Mucosa of descending colon (tissue), 3 donors: Measurements from ENCODE around the gene KRTAP5-8. TPM values are rescaled to one million over a fixed set of nuclear protein-coding genes. Genes with fewer than 3 reads are reported as not detected.
A peak's percentile ranks its signal among the peaks of the same experiment; 100 is the strongest.
"Not testable (repeated sequence)": the region's sequence is repeated elsewhere in the genome, so short reads cannot be mapped to it uniquely, and the experiment has no call there.

Experiments used
- ATAC-seq: fragments of 200-7000 bp; cut with Tn5 transposase; one replicate; pipeline ENCODE4 v1.9.1; 2020; ENCODE audit warnings: mild to moderate bottlenecking, moderate library complexity
- DNase-seq, 3 donors: peaks; one replicate each; pipeline ENCODE4 v3.0.0-alpha.2; 2020
- H3K36me3 ChIP-seq: fragments of 200-600 bp; one replicate; pipeline ENCODE4 v1.8.0; 2021; ENCODE audit warnings: low read depth, mild to moderate bottlenecking
- H3K4me1 ChIP-seq: fragments of 200-600 bp; one replicate; pipeline ENCODE4 v1.8.0; 2021; ENCODE audit warnings: low read depth, mild to moderate bottlenecking
- H3K4me3 ChIP-seq: fragments of 200-600 bp; one replicate; pipeline ENCODE4 v1.8.0; 2021; ENCODE audit warnings: mild to moderate bottlenecking
- H3K9me3 ChIP-seq: fragments of 200-600 bp; one replicate; pipeline ENCODE4 v1.8.0; 2021; ENCODE audit warnings: mild to moderate bottlenecking
- intact Hi-C, 2 donors: fragments of 100-400 bp; cut with DNase I in 1 of 2; cut with micrococcal nuclease in 1 of 2; formaldehyde crosslinking; loops; one replicate each; pipeline versions ENCODE4 v1.11.0 to v1.11.1; 2022; cut with DNase I, micrococcal nuclease
- total RNA-seq, 3 donors: library from RNA; stranded (reverse); fragmentation: NEBNext Ultra II Directional in 2 of 3; extraction: Animal tissue kit (Norgen Biotek cat#: 25700) in 2 of 3; gene quantifications; one replicate each; pipeline versions ENCODE4 v1.2.1 to v1.2.4, GENCODE V29; 2021 to 2023
- TF ChIP-seq, protein P1 (sequence below): fragments of 200-600 bp; IDR thresholded peaks from one replicate; pipeline ENCODE4 v1.8.0; 2022; ENCODE audit warnings: antibody characterized with exemption, mild to moderate bottlenecking
- donor health status: DM: no; HTN: no; CAD: no; lungs with moderate emphysema.
- donor health status: DM: no; HTN: no; CAD: no.
- donor health status: DM: no; HTN: yes; CAD: no.

The KRTAP5-8 gene
- total RNA-seq, 3 donors from 2014 or later: 0.35 to 1.1 TPM; not detected in 1

DNA sequence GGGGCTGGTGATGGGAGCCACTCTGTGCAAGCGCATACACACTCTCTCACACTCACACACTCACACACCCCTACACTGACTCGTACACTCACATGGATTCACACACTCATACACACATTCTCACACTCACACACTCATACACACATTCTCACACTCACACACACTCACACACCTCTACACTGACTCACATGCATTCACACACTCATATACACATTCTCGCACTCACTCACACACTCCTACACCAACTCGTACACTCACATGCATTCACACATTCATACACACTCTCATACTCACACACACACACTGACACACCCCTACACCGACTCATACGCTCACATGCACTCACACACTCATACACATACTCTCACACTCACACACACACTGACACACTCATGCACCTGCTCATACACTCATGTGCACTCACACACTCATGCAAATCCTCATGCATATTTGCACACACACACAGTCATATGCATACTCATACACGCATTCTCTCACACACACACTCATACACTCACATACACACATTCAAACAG, 39.7 kb downstream of the KRTAP5-8 start:
- H3K4me3 ChIP-seq: no peak overlapping the region
- DNase-seq (no peak), ATAC-seq (no peak)
- no peaks in the 10 kb centered on the region for H3K4me1 ChIP-seq
- H3K36me3 ChIP-seq: no peaks in the 10 kb centered on the region
- TF ChIP-seq, protein P1, sequence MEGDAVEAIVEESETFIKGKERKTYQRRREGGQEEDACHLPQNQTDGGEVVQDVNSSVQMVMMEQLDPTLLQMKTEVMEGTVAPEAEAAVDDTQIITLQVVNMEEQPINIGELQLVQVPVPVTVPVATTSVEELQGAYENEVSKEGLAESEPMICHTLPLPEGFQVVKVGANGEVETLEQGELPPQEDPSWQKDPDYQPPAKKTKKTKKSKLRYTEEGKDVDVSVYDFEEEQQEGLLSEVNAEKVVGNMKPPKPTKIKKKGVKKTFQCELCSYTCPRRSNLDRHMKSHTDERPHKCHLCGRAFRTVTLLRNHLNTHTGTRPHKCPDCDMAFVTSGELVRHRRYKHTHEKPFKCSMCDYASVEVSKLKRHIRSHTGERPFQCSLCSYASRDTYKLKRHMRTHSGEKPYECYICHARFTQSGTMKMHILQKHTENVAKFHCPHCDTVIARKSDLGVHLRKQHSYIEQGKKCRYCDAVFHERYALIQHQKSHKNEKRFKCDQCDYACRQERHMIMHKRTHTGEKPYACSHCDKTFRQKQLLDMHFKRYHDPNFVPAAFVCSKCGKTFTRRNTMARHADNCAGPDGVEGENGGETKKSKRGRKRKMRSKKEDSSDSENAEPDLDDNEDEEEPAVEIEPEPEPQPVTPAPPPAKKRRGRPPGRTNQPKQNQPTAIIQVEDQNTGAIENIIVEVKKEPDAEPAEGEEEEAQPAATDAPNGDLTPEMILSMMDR: no peak
- no peaks in the 10 kb centered on the region for H3K9me3 ChIP-seq
- intact Hi-C loops: no loop called here

DNA sequence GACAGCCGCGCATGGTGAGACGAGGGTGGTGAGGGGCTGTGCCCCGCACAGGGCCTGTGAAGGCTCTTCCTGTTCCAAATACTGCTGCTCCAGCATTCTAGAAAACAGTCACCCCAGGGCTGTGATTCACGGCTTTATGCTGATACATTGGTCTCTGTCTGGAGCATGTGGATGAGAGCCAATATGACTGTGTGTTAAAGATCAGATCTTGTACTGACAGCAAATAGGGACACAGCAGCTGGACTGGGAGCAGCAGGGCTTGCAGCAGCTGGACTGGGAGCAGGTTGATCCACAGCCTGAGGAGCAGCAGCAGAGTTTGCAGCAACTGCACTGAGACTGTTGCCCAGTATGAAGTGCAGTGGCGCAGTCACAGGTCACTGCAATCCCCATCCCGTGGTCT, 41.7 kb downstream of the KRTAP5-8 start:
- H3K4me1 ChIP-seq, H3K9me3 ChIP-seq, H3K36me3 ChIP-seq, DNase-seq, intact Hi-C loops, H3K4me3 ChIP-seq, ATAC-seq: not testable (repeated sequence)

DNA sequence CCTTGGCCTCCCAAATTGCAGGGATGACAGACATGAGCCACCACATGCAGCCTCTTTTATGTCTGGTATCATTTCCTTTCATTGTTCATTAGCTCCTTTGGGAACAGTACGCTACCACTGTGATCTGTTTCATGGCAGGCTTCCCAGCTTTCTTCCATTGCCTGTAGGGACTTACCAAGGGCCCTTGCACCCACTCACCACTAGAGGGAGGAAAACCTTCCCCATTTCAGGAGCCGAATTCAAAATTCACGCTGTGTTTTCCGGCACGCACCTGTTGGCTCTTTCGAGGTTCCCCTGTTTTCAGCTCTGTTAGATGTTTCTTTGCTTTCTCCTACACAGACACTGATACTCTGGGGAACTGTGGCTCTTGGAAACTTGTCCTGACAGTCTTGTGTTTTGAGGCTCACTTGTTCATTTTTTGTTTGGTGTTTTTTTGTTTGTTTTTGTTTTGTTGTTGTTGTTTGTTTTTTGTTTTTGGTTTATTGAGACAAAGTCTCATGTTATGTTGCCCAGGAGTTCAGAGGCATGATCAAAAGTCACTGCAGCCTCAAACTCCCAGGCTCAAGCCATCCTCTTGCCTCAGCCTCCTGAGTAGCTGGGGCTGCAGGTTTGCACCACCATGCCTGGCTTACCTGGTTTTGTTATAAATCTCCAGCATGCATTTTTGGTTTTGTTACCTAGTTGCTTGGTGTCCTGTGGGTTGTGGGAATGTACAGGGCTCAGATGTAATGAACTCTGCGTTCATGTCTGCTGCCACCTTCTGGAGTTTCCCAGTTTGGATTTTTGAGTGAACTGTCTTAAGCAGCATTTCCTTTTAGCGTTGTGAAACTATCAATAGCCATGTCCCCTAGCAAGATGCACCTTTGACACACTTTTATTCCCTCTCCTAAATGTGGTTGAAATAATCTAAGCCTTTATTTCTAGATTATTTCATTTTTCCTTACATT, 42.5 kb downstream of the KRTAP5-8 start:
- Histone ChIP-seq H3K4me1 (no peaks in the 10 kb centered on the region), H3K9me3 (no peaks in the 10 kb centered on the region), H3K4me3 (no peak overlapping the region), H3K36me3 (no peaks in the 10 kb centered on the region)
- peak; percentile 89 for ATAC-seq
- TF ChIP-seq, protein P1: peak; percentile 81
- intact Hi-C loops: no loop called here
- DNase-seq: peak in 1 of 3 donors; percentile 76

DNA sequence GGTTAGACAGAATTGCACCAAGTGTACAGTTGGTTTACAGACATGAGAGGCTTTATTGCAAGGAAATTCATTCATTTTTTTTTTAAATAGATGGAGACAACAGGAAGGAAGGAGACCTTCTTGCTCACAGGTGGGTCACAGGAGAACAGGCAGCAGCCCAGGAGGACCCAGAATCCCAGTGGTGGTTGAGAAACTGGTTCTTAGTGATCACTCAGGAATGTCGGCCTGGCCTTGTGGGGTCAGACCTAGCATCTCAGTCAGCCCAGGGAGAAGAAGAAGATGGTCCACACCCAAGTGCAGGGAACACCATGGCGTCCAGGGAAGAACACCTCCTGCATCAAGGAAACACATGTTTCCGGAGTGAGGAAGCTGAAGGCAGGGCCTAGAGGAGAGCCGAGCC, 44.0 kb downstream of the KRTAP5-8 start:
- H3K4me3 ChIP-seq: no peak overlapping the region
- intact Hi-C loops: no loop called here
- DNase-seq (no peak), ATAC-seq (no peak)
- no peaks in the 10 kb centered on the region for H3K36me3 ChIP-seq
- no peaks in the 10 kb centered on the region for H3K9me3 ChIP-seq
- no peaks in the 10 kb centered on the region for H3K4me1 ChIP-seq
- TF ChIP-seq, protein P1: no peak

GRCh38 chr11:71582309-71582895, 44.6 kb downstream of the KRTAP5-8 start, which contains the start of gene KRTAP5-11:
Gene KRTAP5-11 (minus strand): TSS chr11:71582875. CDS start chr11:71582837, 38 bp downstream.
- ATAC-seq (no peak), DNase-seq (no peak)
- Histone ChIP-seq H3K36me3 (no peaks in the 10 kb centered on the region), H3K9me3 (no peaks in the 10 kb centered on the region), H3K4me1 (no peaks in the 10 kb centered on the region), H3K4me3 (no peak within 1 kb of the TSS)
- intact Hi-C loops: no loop called here
- TF ChIP-seq, protein P1: no peak

- H3K4me1 ChIP-seq, DNase-seq, H3K4me3 ChIP-seq, H3K9me3 ChIP-seq, ATAC-seq, intact Hi-C loops, H3K36me3 ChIP-seq: not testable (repeated sequence)
Observed at GRCh38 chr11:71582969-71583368, 45.1 kb downstream of the KRTAP5-8 start.

- H3K4me1 ChIP-seq: not testable (repeated sequence)
Observed at GRCh38 chr11:71585673-71586072, 47.8 kb downstream of the KRTAP5-8 start.

GRCh38 chr11:71588314-71588713, 50.5 kb downstream of the KRTAP5-8 start:
- H3K9me3 ChIP-seq, ATAC-seq, DNase-seq, intact Hi-C loops, H3K4me3 ChIP-seq, H3K4me1 ChIP-seq, H3K36me3 ChIP-seq: not testable (repeated sequence)

More at GRCh38 chr11:71585673-71586072, 47.8 kb downstream of the KRTAP5-8 start:
- ATAC-seq, H3K9me3 ChIP-seq, intact Hi-C loops, H3K36me3 ChIP-seq, DNase-seq, H3K4me3 ChIP-seq: not testable (repeated sequence)
